ENCODE data around the gene RPS3. TPM values are rescaled to one million over a fixed set of nuclear protein-coding genes. Genes with fewer than 3 reads are reported as not detected.

RPS3 gene
- total RNA-seq, 1 donor from 2014 or later, result 2,115 TPM

- H3K4me3 ChIP-seq (ENCODE audit: low read length in 3 of 3), result no peak overlapping the region
- H3K9me3 ChIP-seq (ENCODE audit: control insufficient read depth in 3 of 3, low read length in 3 of 3), result no peaks in the 10 kb centered on the region
- H3K27ac ChIP-seq (ENCODE audit: low read depth, low read length), result no peak overlapping the region
- no peaks in the 10 kb centered on the region for H3K27me3 ChIP-seq (ENCODE audit: control insufficient read depth in 3 of 3, insufficient read depth in 3 of 3, low read length in 3 of 3)
- H3K36me3 ChIP-seq (ENCODE audit: control insufficient read depth in 3 of 3, insufficient read depth in 3 of 3, low read length in 3 of 3), result peaks cover 0 to 3% (median 0%) of the 10 kb centered on the region in 3 donors
- H3K4me1 ChIP-seq (ENCODE audit: control insufficient read depth in 3 of 3, insufficient read depth in 3 of 3, low read length in 3 of 3), result peaks cover 0 to 9% (median 2%) of the 10 kb centered on the region in 3 donors
- H3K9ac ChIP-seq (ENCODE audit: low read depth in 1 of 3, low read length in 3 of 3), result no peak overlapping the region
Measured at GRCh38 chr11:75450236-75450635, 50.9 kb downstream of the RPS3 start.

- Histone ChIP-seq H3K4me1 (ENCODE audit: control insufficient read depth in 3 of 3, insufficient read depth in 3 of 3, low read length in 3 of 3) (peaks cover 0 to 9% (median 2%) of the 10 kb centered on the region in 3 donors), H3K27me3 (ENCODE audit: control insufficient read depth in 3 of 3, insufficient read depth in 3 of 3, low read length in 3 of 3) (no peaks in the 10 kb centered on the region), H3K9ac (ENCODE audit: low read depth in 1 of 3, low read length in 3 of 3) (no peak overlapping the region), H3K36me3 (ENCODE audit: control insufficient read depth in 3 of 3, insufficient read depth in 3 of 3, low read length in 3 of 3) (peaks cover 0 to 3% (median 0%) of the 10 kb centered on the region in 3 donors), H3K9me3 (ENCODE audit: control insufficient read depth in 3 of 3, low read length in 3 of 3) (no peaks in the 10 kb centered on the region), H3K27ac (ENCODE audit: low read depth, low read length) (no peak overlapping the region), H3K4me3 (ENCODE audit: low read length in 3 of 3) (no peak overlapping the region)
Measured at GRCh38 chr11:75450826-75451821, 51.8 kb downstream of the RPS3 start.

- Histone ChIP-seq H3K27ac (ENCODE audit: low read depth, low read length) (no peak overlapping the region), H3K4me1 (ENCODE audit: control insufficient read depth in 3 of 3, insufficient read depth in 3 of 3, low read length in 3 of 3) (peaks cover 0 to 9% (median 2%) of the 10 kb centered on the region in 3 donors), H3K27me3 (ENCODE audit: control insufficient read depth in 3 of 3, insufficient read depth in 3 of 3, low read length in 3 of 3) (no peaks in the 10 kb centered on the region), H3K9ac (ENCODE audit: low read depth in 1 of 3, low read length in 3 of 3) (no peak overlapping the region), H3K4me3 (ENCODE audit: low read length in 3 of 3) (no peak overlapping the region), H3K9me3 (ENCODE audit: control insufficient read depth in 3 of 3, low read length in 3 of 3) (no peaks in the 10 kb centered on the region), H3K36me3 (ENCODE audit: control insufficient read depth in 3 of 3, insufficient read depth in 3 of 3, low read length in 3 of 3) (no peaks in the 10 kb centered on the region)
Measured at GRCh38 chr11:75453916-75454655, 54.8 kb downstream of the RPS3 start.

- no peaks in the 10 kb centered on the region for H3K27me3 ChIP-seq (ENCODE audit: control insufficient read depth in 3 of 3, insufficient read depth in 3 of 3, low read length in 3 of 3)
Measured at GRCh38 chr11:75454987-75455386, 55.7 kb downstream of the RPS3 start.

More at GRCh38 chr11:75454987-75455386, 55.7 kb downstream of the RPS3 start:
- no peak overlapping the region for H3K9ac ChIP-seq (ENCODE audit: low read depth in 1 of 3, low read length in 3 of 3)
- peaks cover 0 to 9% (median 2%) of the 10 kb centered on the region in 3 donors for H3K4me1 ChIP-seq (ENCODE audit: control insufficient read depth in 3 of 3, insufficient read depth in 3 of 3, low read length in 3 of 3)
- H3K9me3 ChIP-seq (ENCODE audit: control insufficient read depth in 3 of 3, low read length in 3 of 3), result no peaks in the 10 kb centered on the region
- no peak overlapping the region for H3K4me3 ChIP-seq (ENCODE audit: low read length in 3 of 3)
- H3K36me3 ChIP-seq (ENCODE audit: control insufficient read depth in 3 of 3, insufficient read depth in 3 of 3, low read length in 3 of 3), result no peaks in the 10 kb centered on the region
- no peak overlapping the region for H3K27ac ChIP-seq (ENCODE audit: low read depth, low read length)

Small RNAs within 50 kb of the gene (small RNA-seq; reads per million reads assigned to genes)
- gene SNORD15A (not detected), gene SNORD15B (75.6 reads per million, percentile 96 among the genes with 10 or more reads in this experiment)

Other genes starting within 250 kb of the RPS3 start
- gene SLCO2B1, start 248.4 kb upstream of the RPS3 start, total RNA-seq, result 9.4 TPM
- gene TPBGL, start 158.7 kb upstream of the RPS3 start, total RNA-seq, result not detected
- gene ARRB1, start 47.9 kb upstream of the RPS3 start, total RNA-seq, result 30.3 TPM
- gene KLHL35, start 33.7 kb downstream of the RPS3 start, total RNA-seq, result 4.7 TPM
- 7.8 TPM for gene GDPD5, start 126.4 kb downstream of the RPS3 start, total RNA-seq
- gene SERPINH1, start 162.7 kb downstream of the RPS3 start, total RNA-seq, result 237 TPM

Data from skeletal muscle tissue (tissue), 5 donors.